ENCODE data around the gene UBR4.

UBR4 gene

DNA sequence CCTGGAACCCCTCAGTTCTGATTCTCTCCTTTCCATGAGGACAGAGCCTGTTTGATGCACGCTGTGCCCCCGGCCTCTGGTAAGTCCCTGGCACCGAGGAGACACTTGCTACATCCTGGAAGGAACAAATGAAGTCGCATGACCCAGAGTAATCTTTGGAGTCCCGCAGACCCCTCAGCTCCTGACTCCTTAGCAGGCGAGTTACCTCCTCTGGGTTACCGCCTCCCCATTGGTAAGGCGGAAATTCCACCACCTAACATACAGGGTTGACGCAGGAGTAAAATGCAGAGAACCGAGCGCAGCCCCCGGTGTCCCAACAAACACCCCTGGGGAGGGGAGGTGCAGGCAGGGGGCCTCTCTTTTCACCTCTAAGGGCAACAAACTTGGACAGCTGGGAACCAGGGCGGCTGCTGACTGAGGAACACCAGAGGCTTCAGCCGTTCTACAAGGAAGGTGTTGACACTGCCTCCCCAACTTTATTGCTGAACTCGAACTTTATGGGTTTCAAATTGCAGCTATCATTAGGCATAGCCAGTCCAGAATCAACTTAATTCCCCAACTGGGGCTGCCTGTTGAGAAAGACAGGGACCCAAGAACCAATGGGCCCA, 138.3 kb downstream of the UBR4 start:
- DNase-seq (ENCODE audit: low spot score) = no peak

DNA sequence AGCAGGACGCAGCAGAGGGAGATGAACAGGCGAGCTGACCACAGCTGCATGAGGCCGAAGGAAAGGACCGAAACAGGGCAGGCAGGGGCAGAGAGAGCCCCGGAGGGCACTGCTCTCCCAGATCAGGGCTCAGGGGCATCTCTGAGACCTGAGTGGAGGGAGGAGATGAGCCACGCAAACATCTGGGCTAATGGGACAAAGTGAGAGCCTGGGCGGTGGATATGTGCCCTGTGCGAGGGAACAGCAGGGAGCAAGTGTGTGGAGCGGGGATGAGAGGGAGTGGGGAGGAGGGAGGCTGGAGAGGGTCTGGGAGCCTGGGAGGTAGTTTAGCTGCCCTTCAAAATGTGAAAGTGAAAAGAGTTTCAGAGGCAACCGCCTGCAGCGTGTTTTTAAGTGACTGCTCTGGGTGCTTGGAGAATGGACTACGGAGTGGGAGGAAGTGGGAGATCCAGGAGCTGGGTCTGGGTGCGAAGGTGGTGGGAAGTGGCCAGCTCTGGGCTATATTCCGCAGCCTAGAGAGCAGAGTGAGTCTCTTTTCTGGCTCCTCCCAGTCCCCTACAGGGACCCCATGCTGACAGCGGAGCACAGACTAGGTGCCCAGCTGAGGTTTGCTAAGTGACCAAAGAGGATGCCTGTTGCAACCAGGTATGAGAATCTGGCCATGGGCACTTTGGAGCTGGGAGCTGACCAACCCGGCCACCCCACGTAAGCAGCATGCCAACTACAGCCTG, 139.0 kb downstream of the UBR4 start:
- DNase-seq (ENCODE audit: low spot score) = no peak

DNA sequence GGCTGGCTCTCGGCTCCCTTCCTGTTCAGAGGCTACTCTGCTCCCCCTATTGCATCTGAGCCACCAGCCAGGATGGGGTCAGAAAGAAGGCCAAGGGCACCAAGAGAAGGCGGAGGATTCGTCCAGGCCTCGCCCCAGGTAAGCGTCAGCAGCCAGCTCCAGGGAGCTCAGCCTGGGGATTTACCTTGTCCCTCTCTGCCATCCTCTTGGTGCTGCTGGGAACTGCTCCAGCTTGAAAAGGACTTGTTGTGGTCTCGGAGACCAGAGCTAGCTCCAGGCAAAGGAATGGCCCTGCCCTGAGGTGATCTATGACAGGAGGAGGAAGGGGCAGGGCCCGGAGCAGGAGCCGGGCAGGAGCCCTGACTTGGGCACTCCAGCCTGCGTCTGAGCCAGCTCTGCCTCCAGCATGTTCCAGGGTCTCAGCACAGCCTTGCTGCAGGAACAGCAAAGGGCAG, 139.8 kb downstream of the UBR4 start:
- DNase-seq (ENCODE audit: low spot score) = no peak

DNA sequence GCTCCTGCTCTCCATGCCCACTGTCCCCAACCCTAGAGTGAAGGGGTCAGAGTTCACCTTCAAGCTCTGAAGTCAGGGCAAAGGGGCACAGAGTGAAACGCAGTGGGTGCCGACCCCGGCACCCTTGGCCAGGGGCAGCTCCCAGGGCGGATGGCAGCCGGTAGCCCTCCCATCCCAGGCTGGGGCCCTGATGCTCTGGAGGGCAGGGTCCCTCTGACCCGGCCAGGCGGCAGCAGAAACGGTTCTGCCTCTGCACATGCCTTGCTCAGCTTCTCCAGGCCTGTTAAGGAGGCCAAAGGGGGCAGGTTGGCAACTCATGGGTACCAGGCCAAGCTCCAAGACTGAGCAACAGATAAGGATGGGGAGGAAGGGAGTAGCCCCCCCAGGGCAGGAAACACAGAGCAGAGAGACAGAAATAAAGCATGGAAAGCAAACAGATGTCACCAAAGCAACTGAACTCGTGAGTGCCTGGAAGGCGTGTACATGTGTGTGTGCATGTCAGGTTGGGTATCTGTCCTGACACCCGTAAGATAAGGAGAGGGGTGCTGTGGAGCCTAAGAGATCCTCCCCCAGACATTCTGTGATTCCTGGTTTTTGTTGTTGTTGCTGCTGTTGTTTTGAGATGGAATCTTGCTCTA, 141.3 kb downstream of the UBR4 start:
- no peak for DNase-seq (ENCODE audit: low spot score)

DNA sequence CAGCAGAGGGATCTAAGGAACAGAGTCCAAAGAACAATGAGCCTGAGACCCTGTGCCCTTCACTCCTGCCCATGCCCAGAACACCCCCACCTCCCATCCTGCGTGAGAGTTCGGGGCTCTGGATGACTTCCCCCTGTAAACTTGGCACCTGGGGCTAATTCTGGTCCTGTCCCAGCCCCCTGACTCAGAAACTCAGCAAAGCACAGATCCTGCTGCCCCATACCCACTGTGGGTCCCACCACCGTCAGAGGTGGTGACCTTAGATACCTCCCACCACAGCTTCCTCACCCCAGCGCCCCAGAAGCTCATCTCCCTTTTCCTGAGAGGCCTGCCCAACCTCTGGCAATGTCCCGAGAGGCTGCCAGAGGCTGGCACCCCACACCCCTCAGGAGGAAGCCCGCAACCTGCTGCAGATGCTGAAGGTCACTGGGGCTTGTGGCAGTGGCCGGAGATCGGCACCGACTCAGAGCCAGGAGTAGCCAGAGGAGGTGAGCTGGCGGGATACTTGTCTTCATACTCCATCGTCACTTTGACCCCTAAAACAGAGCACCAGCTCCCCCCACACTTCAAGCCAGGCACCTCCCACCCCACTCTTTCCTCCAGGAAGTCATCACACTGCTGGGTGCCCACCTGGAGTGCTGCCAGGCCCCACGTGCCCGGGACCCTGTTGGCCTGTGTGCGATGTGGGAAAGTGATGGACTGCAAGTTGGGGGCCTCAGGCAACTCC, 142.0 kb downstream of the UBR4 start:
- no peak for DNase-seq (ENCODE audit: low spot score)

DNA sequence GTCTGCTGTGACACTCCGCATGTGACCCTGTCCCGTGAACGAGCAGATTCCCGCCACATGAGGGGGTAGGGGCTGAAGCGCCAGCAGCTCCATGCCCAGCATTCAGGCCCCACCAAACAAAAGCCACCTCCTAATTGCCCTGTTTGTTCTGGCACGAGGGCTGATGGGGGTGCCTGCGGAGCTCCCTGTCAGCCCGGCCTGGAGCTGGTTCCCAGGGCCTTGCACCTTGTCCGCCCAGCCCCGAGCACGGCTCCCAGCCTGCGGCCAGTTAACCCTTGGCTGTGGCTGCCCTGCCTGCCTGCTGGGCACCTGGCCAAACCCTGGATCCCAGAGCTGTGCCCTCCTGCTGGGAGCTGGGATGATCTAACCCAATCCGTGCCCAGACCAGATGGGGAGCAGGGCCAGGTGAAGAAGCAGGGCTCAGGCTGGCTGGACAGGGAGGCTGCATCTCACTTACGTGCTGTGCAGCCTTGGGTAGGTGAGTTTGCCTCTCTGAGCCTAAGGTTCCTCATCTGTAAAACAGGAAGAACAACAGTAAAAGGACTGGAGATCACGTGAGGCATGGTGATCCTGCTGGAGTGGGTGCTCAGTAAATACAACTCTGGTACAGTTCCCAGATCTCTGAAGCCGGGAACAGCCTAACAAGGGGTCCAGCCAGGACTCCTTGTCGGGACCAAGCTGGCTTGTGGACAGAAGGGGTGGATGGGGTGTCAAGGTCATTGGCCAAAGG, 142.7 kb downstream of the UBR4 start:
- no peak for DNase-seq (ENCODE audit: low spot score)

DNA sequence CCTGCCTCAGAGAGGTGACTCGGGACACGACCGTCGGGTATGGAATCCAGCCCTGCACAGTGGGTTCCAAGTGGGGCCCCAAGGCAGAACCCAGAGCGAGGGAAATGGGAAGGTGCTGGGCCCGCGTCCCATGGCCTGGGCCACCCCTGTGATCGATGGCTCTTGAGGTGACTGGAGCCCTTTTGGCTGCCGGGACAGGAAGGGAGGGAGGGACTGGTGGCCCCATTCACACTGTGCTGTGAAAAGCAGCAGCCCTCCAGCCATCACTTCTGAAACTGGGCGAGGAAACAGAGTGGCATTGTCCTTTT, 143.2 kb downstream of the UBR4 start:
- DNase-seq (ENCODE audit: low spot score) = no peak

DNA sequence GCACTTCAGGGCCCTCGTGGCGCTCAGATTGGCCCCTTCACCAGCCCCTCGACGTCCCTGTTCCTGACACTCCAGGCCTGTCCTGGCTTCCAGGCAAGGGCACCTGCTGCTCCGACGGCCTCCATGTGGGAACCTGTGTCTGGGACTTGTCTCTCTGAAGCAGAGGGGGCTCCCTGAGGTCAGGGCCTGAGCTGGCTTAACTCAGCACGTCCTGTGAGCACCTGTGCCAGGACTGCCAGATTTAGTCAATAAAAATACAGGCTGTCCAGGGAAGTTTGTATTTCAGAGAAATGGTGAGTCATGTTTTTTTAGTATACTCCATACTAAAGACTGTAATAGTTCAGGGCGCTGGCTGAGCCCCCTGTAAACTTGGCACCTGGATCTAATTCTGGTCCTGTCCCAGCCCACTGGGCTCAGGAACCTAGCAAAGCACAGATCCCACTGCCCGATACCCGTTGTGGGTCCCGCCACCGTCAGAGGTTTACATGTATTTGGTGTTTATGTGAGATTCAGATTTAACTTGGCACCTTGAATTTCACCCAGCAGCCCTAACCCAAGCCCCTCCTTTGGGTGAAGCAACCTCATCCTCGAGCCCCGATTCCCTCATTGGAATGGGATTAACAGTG, 143.7 kb downstream of the UBR4 start:
- DNase-seq (ENCODE audit: low spot score) = no peak

DNA sequence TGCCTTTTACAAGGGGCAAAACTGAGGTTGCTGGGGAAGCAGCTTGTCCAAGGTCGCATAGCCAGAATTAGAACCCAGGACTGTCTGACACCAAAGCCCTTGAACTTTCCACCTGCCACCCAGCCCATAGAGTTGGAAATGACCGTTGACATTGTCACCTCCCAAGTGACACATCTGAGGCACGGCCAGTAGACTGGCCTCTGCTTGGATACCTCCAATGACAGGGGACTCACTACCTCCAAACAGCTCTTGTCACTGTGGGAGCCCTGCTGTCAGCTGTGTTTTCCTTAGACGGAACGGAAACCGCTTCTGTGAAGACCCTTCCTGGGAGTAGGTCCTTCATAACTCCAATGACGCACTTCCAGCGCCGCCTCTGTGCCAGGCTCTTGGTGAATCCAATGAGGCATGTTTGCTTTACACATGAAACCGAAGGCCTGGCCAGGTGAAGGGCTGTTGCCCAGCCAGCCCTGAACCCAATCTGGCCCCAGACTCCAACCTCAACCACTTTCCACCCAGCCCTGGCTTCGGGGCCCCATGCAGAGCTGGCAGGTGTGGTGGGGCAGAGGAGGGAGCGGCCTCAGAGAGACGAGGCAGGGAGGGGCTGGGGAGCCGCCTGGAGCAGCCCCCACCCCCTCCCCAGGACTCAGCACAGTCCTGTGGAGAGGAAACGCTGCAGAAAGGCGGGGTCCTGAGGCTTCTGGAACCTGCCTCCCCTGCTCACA, 144.4 kb downstream of the UBR4 start:
- DNase-seq (ENCODE audit: low spot score) = no peak

DNA sequence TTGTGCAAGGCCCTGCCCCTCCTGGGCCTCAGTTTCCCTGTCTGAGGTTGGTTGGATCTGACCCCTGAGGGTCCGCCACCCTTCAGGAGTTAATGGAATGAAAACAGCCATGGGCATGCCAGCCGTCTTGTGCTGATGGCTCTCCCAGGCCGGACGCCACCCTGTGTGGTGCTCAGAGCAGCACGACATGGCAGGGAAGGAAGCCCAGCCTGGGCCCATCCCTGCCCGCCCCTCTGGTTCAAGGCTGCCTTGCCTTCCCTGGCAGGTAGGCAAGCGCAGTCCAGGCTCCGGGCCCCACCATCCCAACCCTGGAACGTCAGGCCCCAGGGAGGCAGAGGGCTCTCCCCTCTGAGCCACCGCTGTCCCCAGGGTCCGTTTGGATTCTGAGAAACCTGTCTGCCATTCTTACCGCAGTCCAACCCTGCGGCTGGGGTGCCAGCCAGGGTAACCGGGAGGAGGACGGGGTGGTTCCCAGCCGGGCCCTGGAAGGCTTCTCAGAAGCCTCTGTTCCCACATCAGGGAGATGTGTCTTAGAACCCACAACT, 145.1 kb downstream of the UBR4 start:
- no peak for DNase-seq (ENCODE audit: low spot score)

DNA sequence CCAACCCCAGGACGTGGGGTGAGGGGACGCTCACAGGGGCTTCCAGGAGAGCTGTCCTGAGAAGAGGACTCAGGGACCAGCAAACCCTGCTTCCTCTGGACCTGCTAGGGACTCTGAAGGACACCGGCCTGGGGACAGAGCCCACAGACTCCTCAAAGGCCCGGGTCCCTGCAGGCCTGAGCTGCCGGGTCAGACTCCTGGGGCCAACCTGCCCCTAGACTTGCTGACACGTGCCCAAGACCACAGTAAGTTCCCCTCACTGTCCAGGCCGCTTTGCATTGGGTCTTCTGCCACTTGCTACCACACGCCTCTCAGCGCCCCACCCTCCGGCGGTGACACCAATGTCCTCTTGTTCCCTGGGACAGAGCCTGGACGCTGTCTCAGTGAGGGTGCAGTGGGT, 146.9 kb downstream of the UBR4 start:
- no peak for DNase-seq (ENCODE audit: low spot score)

DNA sequence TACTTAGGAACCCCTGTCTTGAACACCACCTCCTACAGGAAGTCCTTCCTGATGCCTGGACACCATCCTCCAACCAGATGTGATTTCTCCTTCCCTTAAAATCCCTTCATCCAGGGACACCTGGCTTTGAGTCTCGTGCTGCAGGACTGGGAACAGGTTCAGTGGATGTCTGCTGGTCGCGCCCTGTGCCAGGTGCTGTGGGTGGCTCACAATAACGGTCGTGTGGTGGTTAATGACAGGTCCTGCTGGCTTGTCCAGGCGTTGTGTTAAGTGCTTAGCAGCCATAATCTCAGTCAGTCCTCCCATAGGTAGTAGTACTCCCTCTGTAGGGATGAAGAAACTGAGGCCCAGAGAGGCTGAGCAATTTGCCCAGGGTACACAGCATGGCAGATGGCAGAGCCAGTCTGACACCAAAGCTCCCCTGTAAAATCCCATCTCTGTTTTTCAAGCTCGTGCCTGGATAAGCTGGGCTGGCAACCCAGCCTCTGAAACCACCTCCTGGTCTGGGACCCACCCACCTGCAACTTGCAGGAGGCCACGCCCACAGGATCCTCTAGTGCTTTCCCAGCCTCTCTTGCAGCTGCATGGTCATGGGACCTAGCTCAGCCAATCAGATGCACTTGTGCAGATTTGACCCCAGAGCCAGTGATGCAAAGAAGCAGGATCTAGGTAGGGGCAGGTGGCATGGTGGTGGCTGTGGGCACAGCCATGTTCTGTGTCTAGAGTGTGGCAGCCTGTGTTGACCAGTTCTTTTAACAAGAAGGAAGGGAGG, 147.6 kb downstream of the UBR4 start:
- DNase-seq (ENCODE audit: low spot score) = no peak

DNA sequence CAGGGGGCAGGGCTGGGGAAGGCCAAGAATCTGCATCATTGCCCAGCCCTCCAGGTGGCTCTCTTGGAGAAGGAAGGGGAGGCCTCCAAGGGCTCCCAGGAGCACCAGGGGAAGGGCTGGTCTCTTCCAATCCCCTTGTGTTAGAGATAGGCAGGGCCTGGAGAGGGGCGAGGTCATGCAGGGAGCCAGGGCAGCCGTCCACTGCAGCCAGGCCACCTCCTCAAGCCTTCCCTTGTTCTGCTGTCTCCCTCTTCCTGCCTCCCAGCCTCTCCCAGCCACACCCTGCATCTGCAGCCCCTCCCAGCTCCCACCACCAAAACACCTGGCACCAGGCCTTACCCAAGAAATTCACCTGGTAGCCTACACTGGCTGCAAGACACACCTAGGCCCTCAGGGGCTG, 148.3 kb downstream of the UBR4 start:
- no peak for DNase-seq (ENCODE audit: low spot score)

DNA sequence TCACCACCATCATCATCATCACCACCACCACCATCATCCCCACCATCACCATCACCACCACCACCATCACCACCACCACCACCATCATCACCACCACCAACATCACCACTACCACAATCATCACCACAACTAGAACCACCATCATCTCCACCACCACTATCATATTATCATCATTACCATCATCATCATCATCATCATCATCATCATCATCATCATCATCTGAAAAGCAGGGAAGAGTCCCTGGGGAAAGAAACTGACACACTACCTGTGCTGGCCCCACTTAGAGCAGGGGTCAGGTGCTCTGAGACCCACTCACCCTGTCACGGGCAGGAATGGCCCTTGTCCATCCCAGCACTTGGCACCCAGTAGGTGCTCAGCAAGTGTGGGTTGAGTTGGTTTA, 148.7 kb downstream of the UBR4 start:
- DNase-seq (ENCODE audit: low spot score) = no peak

DNA sequence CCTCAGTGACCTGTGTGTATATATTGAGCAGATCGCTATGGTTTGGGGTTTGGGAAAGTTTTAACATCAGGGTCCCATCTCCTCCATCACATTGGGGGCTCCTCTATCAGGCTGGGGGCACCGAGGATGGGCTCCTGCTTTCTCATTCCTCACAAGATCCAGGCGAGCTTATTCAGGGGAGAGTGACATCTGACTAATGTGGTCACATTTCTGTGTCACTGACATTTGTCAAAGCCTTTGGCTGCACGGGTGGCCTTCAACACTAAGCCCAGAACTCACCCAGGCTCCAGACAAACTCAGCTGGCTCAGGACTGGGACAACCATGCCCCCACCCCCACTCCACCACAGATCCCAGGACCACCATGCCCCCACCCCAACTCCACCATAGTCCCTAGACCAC, 150.3 kb downstream of the UBR4 start:
- DNase-seq (ENCODE audit: low spot score) = no peak

DNA sequence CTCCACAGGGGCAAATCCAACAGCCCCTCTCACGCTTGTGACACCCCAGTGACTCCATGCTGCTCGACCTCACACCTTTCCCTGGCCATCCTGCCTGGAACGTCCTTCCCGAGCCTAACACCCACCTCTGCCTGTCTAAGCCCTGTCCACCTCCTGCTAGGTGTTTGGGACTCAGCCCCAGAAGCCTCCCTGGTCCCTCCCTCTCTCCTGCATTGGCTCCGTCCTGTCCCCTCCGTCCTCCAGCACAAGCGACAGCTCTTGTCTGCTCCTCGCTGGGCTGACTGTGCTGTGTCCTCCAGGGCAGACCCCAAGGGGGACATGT, 151.6 kb downstream of the UBR4 start:
- DNase-seq (ENCODE audit: low spot score) = no peak

DNA sequence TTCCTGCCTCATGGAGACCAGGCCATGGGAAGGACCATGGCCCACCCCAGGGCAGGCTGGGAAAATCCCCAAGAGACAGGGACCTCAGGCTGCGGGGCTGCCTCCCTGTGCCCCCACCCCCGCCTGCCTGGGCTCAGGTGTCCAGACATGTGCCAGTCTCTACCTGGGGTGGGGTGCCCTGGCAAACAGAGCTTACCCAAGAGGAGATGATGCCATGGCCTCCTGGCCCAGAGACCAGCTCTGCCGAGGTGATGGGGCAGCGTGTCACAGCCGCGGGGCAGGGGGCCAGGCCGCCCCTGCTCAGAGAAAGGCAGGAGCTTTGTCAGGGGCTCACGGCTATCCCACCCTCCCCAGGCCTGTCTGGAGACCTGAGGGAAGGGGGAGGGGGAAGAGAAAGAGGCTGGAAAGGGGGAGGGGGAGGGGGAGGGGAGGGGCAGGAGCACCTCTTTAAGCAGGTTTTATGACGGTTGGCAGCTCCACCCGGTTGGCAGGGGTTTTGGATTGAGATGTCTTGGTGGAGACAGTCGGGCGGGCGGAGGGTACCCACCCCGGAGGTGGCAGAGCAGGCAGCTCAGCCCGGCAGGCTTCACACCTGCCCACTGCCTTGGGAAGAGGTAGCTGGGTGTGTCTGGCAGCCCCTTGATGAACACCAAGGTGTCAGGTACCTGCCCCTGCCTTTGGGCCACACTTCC, 152.1 kb downstream of the UBR4 start:
- DNase-seq (ENCODE audit: low spot score) = no peak

DNA sequence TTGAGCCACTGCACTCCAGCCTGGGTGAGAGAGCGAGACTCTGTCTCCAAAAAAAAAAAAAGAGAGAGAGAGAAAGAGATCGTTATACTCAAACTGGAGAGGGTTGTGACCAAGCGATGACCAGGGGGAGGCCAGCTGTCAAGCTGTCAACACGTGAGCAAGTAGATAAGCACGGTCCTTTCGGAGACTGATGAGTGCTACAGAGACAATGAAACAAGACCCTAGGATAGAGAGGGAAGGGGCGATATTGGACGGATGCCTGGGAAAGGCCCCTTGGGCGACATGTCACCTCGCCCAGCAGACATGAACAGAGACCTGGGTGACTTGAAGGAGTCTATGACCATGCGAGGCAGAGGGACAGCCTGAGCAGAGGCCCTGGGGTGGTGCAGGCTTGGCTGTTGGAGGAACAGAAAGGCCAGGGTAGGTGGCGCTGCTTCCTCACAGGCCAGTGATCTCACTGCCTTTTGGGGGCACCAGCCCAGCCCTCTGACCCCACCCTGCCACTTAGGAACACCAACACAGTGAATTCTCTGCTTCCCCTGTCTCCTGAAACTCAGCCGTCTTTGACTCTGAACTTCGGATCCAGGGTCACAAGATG, 152.8 kb downstream of the UBR4 start:
- no peak for DNase-seq (ENCODE audit: low spot score)

DNA sequence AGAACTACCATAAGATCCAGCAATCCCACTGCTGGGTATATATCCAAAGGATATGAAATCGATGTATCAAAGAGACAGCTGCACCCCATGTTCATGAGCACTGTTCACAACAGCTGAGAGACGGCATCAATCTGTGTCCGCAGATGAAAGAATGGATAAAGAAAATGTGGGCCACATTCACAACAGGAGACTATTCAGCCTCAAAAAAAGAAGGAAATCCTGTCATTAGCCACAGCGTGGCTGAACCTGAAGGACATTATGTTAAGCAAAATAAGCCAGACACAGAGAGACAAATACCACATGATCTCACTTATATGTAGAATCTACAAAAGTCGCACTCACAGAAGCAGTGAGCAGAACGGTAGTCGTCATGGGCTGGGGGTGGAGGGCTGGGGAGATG, 154.4 kb downstream of the UBR4 start:
- no peak for DNase-seq (ENCODE audit: low spot score)

All from AG08395 (cell line).